Ramos (cell line): Measurements from ENCODE around the gene CDR2.
"Not testable (repeated sequence)": the region's sequence is repeated elsewhere in the genome, so short reads cannot be mapped to it uniquely, and the experiment has no call there.

Experiments used
- in situ Hi-C: fragments of 300-500 bp; cut with MboI; formaldehyde crosslinking; loops from one replicate; pipeline ENCODE4 v1.14.3; 2022; ENCODE audit warnings: low sequenced_read_pairs; ENCODE audit not compliant: unreplicated experiment

The CDR2 gene

GRCh38 chr16:22374311-22375116, at the start of gene CDR2:
TSS of gene CDR2 (minus strand) at chr16:22374619. CDS start at chr16:22374309, 310 bp downstream.
- in situ Hi-C loops: no loop called here

DNA sequence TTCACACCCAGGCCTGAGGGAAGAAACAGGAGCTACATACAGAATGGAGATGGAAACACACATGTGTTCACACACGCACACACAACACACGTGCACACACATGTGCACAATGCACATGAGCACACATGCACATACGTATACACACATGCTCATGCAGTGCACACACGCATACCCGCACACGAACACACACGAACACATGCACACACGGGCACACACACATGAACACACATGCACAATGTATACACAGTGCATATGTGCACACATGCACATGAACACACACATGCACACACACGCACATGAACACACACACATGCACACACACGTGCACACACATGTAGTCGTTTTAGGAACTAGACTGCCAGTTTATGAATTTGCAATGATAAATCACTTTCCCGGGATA, 49.3 kb upstream of the CDR2 start:
- in situ Hi-C loops: no loop called here

GRCh38 chr16:22421136-22421535, 46.7 kb upstream of the CDR2 start:
- in situ Hi-C loops: no loop called here

DNA sequence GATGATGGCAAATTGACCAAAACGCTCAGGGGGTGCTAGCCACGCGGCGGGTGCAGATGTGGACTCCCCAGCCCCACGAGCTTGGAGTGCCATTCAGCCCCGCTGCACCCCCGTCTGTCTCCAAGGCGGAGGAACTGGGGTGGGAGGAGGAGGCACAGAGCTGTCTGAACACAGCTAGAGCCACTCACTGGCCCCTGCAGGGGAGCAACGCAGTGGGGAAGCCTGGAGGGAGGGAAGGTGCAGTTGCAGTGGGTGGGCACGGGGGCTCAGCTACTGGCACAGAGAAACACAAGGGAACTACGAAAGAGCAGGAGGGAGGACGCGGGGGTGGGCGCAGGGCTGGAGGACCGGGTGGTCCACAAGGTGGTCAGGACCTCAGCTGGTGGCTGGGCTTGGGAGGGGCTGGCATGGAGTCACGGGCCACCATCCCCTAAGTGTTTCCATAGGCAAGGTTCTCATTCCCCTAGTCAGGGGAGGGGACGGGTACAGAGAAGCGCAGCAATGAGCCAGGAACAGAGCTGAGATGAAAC, 46.3 kb upstream of the CDR2 start:
- in situ Hi-C loops: no loop called here

- in situ Hi-C loops: no loop called here
These were observed 45.5 kb upstream of the CDR2 start for GRCh38 chr16:22419908-22420307.

DNA sequence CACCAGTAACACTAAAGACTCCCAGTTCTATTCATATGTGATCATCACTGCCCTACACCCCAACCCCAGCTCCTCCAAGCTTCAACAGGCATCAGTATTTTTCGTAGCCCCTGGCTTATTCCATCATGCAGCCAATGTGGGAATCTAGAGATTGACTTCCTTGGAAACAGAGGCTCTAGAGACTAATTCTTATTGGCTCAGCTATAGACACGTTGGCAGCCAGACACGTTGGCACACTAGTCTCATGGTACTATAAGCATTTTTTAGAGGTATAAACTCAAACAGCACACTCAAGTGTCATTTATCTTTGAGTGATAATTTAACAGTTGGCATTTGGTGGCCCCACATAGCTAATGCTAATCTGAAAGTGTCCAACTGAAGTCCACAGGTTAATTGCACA, 44.4 kb upstream of the CDR2 start:
- in situ Hi-C loops: no loop called here

- in situ Hi-C loops: not testable (repeated sequence)
These were observed 43.4 kb upstream of the CDR2 start for GRCh38 chr16:22417798-22418197.

DNA sequence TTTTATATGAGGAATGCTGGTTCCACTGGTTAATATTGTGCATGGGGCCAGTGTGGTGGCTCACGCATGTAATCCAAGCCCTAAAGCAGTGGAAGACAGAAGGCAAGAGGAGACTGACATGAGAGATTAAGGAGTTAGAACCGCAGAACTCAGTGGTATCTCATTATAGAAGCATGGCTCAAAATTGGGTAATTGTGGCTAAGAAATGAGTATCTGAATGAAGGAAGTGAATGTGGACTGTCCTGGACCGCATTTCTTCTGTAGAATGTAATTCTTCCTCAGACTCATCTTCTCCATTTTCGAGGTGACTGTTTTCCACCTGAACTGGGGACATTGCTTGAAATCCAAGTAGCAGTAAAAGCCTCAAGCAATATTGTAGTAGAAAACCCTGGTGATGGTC, 42.6 kb upstream of the CDR2 start:
- in situ Hi-C loops: no loop called here

DNA sequence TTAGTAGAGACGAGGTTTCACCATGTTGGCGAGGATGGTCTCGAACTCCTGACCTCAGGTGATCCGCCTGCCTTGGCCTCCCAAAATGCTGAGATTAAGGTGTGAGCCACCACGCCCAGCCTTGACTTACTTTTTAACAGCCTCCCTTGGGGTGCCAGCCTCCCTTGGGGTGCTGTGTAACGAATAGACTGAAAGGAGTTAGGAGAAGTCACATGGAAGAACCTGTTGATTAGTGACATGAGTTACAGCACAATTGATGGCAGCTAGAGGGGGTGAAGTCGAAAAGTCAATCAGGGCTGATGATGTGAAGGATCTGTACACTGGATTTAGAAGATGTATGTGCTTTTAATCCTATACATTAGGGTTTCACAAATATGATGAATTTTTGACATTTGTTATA, 39.4 kb upstream of the CDR2 start:
- in situ Hi-C loops: no loop called here

DNA sequence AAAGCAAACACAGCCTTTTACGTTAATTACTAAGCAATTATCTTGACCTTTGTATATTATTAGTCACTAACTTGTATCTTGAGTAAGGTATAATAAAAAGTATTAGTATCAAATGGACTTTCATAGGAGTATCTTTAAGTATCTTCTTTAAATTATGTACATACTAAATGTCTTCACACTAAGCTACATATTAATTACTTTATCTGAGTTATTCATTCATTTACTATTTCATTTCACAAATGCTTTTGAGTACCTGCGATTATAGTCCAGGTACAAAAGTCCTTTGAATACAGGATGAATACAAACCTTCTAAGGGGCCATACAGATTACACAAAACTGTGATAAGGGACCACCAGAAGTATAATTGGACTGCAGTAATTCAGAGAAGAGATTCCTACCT, 33.1 kb upstream of the CDR2 start:
- in situ Hi-C loops: no loop called here

DNA sequence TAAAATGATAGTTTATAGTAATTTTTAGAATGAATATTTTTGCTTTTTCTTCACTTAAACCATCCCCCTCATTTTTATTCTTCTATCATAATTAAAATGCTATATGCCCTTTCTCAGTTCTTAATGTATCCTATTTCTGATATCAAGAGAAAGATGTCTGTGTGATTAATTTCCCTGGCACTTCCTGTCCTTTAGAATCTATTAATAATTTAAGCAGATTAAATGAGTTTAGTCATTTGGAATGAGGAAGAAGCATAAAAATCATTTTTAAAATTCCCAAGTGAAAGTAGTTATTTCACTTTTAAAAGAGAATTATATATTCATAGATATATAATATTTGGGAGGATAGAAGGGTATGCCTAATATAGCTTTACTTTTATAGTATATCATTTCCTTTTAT, 27.8 kb upstream of the CDR2 start:
- in situ Hi-C loops: no loop called here

DNA sequence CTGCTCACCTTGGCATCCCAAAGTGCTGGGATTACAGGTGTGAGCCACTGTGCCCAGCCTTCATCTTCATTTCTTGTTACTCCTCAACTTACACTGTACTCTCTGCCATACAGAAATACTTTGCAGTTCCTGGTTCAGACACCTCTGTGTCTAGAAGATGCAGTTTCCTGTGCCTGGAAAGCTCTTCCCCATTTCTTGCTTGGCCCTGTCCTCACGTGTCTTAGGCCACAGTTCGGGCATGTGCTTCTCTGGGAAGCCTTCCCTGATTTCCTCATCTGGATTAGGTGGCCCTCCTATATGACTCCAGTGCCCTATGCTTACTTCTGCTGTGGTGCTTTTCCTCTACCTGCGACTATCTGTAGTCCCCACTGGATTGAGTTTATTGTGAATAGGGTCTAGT, 26.5 kb upstream of the CDR2 start:
- in situ Hi-C loops: no loop called here

GRCh38 chr16:22397931-22398330, 23.5 kb upstream of the CDR2 start:
- in situ Hi-C loops: no loop called here

DNA sequence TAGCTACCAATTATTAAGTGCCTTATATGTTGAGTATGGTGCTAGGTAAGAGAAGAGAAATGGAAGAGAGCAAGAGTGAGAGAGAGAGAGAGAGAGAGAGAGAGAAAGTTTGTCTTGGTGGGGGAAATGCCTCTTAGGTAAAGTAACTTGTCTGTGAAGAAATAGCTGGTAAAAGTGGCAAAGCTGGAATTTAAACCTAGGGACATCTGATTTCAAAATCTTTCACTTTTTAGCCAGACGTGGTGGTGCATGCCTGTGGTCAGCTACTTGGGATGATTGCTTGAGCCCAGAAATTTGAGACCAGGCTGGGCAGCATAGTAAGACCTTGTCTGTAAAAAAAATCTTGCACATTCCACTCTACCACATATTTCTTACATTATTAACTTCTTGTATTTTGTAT, 23.0 kb upstream of the CDR2 start:
- in situ Hi-C loops: no loop called here

DNA sequence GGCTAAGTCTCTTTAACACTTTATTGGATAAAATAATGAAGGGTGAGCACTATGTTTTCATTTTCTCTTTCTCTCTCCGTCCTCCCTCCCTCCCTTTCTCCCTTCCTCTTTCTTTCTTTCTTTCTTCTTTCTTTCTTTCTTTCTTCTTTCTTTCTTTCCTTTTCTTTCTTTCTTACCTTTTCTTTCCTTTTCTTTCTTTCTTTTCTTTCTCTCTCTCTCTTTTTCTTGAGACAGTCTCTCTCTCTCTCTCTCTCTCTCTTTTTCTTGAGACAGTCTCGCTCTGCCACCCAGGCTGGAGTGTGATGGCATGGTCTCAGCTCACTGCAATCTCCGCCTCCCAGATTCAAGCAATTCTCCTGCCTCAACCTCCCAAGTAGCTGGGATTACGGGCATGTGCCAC, 21.5 kb upstream of the CDR2 start:
- in situ Hi-C loops: no loop called here

DNA sequence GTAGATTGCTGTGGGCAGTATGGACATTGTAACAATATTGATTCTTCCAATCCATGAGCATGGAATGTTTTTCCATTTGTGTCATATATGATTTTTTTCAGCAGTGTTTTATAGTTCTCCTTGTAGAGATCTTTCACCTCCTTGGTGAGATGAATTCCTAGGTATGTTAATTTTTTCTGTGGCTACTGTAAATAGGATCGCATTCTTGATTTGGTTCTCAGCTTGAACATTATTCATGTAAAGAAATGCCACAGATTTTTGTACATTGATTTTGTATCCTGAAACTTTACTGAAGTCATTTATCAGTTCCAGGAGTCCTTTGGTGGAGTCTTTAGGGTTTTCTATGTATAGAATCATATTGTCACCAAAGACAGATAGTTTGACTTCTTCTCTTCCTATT, 19.7 kb upstream of the CDR2 start:
- in situ Hi-C loops: no loop called here

GRCh38 chr16:22388101-22388644, 13.8 kb upstream of the CDR2 start:
- in situ Hi-C loops: no loop called here

GRCh38 chr16:22386976-22387375, 12.6 kb upstream of the CDR2 start:
- in situ Hi-C loops: no loop called here

DNA sequence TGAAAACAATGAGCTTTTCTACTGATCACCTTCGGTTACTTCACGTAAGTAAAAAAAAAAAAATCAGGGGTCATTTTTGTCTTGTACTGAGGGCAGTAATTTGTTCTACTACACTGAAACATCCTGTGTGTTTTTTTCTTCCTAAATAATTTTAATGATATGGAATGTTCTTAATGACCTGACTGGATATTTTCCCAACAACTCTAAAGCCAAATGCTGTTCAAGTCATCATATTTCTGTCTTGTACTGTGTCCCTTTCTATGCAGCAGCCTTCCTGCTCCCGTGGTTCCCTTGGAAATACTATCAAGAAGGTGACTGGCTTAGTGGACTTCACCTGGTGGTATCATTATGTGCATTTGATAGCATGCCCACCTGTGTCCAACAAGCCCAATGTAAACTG, 10.8 kb upstream of the CDR2 start:
- in situ Hi-C loops: no loop called here

DNA sequence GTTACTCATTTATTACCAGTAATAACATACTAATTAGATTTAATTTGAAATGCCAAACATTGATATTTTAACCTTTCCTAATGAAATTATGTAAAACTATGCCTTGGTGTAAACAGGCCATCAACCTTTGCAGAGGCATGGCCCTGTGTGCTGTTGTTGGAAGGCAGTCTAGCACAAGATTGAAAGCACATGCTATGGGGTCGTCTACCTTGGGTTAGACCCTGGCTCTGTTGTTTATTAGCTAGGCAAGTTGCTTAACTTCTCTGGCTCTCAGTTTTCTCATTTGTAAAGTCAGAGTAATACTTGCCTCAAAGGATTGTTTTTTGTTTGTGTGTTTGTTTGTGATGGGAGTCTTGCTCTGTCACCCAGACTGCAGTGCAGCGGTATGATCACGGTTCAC, 9.4 kb upstream of the CDR2 start:
- in situ Hi-C loops: no loop called here

- in situ Hi-C loops: no loop called here
These were observed 7.0 kb upstream of the CDR2 start for GRCh38 chr16:22381392-22381791.

GRCh38 chr16:22380529-22380928, 6.1 kb upstream of the CDR2 start:
- in situ Hi-C loops: no loop called here
